GM06990 (cell line): ENCODE data around the gene PROSER2.

Source experiments
- DNase-seq: peaks from one replicate; pipeline ENCODE4 v3.0.0-alpha.2; 2011; ENCODE audit not compliant: insufficient read length; ENCODE audit errors: extremely low read depth
- H3K27me3 ChIP-seq: replicated peaks from 2 replicates; pipeline ENCODE4 v1.6.0; 2011; ENCODE audit warnings: low read length; ENCODE audit not compliant: control insufficient read depth, insufficient read depth
- H3K36me3 ChIP-seq: 2 replicates; pipeline ENCODE4 v1.5.1; 2011; ENCODE audit warnings: low read length; ENCODE audit not compliant: control insufficient read depth, insufficient read depth
- H3K4me3 ChIP-seq: replicated peaks from 2 replicates; pipeline ENCODE4 v1.5.1; 2011; ENCODE audit warnings: low read depth, mild to moderate bottlenecking, control low read depth, low read length
- TF ChIP-seq, protein P1 (sequence below): IDR thresholded peaks from 2 replicates; pipeline ENCODE4 v1.5.1; 2011; ENCODE audit warnings: low read length, control low read depth, mild to moderate bottlenecking, inconsistent platforms; ENCODE audit not compliant: insufficient read depth, poor library complexity, severe bottlenecking

PROSER2 gene

DNA sequence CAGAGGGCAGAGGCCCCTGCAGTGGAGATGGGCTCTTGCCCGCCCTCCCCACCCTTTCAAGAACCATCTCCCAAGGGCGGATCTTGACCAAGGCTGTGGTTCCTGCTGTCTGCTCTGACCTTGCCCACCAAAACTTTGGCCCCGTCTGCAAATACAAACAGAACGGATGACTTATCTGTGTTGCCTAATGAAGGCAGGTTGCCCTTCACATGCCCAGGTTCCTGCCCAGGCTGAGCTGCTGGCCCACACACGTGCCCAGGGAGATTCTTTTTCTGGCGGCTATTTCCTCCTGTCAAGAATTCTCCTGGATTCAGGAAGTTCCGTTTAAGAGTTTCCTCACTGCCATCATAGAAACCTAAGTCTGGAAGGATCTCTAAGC, 78.3 kb downstream of the PROSER2 start:
- no peak overlapping the region for H3K4me3 ChIP-seq
- H3K27me3 ChIP-seq, result no peaks in the 10 kb centered on the region
- no peak for DNase-seq
- TF ChIP-seq, protein P1, sequence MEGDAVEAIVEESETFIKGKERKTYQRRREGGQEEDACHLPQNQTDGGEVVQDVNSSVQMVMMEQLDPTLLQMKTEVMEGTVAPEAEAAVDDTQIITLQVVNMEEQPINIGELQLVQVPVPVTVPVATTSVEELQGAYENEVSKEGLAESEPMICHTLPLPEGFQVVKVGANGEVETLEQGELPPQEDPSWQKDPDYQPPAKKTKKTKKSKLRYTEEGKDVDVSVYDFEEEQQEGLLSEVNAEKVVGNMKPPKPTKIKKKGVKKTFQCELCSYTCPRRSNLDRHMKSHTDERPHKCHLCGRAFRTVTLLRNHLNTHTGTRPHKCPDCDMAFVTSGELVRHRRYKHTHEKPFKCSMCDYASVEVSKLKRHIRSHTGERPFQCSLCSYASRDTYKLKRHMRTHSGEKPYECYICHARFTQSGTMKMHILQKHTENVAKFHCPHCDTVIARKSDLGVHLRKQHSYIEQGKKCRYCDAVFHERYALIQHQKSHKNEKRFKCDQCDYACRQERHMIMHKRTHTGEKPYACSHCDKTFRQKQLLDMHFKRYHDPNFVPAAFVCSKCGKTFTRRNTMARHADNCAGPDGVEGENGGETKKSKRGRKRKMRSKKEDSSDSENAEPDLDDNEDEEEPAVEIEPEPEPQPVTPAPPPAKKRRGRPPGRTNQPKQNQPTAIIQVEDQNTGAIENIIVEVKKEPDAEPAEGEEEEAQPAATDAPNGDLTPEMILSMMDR, result no peak
- H3K36me3 ChIP-seq, result no peaks in the 10 kb centered on the region

- H3K4me3 ChIP-seq, result no peak overlapping the region
- H3K27me3 ChIP-seq, result no peaks in the 10 kb centered on the region
- DNase-seq, result no peak
- TF ChIP-seq, protein P1, result no peak
- H3K36me3 ChIP-seq, result no peaks in the 10 kb centered on the region
Observed at GRCh38 chr10:11901833-11902475, 78.8 kb downstream of the PROSER2 start.

DNA sequence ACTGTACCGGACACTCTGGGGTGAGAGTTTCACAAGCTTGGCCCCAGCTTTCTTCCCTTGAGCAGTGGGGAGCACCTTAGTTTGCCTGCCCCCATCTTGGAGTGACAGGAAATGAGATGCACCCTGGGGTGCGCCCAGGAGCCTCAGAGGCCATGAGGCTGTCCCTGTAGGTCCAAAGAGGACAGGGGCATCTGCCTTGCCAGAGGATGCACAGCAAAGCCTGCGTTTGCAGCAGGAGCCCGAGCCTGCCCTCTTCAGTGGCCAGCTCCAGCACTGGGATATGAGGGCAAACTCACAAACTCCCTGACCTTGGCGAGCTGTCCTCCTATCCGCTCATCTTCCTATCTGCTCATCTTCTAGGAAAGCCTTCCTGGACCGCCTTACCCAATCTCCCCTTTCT, 79.5 kb downstream of the PROSER2 start:
- no peak overlapping the region for H3K4me3 ChIP-seq
- no peak for DNase-seq
- no peaks in the 10 kb centered on the region for H3K36me3 ChIP-seq
- TF ChIP-seq, protein P1, result no peak
- H3K27me3 ChIP-seq, result no peaks in the 10 kb centered on the region

DNA sequence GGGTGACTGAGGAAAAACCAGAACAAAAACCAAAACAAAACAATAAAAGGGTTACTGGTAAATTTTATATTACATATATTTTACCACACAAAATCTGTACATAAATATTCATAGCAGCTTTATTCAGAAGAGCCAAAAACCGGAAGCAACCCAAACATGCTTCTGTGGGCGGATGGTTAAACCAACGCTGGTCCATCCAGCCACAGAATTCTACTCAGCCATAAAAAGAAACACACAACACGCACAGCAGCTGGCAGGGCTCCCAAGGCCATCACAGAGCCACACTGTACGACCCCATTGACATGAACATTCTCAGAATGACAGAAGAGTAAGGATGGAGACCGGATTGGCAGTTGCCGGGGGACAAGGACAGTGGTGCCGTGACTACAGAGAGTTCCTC, 83.6 kb downstream of the PROSER2 start:
- H3K36me3 ChIP-seq, result no peaks in the 10 kb centered on the region
- no peaks in the 10 kb centered on the region for H3K27me3 ChIP-seq
- H3K4me3 ChIP-seq, result no peak overlapping the region
- no peak for DNase-seq
- TF ChIP-seq, protein P1, result no peak

DNA sequence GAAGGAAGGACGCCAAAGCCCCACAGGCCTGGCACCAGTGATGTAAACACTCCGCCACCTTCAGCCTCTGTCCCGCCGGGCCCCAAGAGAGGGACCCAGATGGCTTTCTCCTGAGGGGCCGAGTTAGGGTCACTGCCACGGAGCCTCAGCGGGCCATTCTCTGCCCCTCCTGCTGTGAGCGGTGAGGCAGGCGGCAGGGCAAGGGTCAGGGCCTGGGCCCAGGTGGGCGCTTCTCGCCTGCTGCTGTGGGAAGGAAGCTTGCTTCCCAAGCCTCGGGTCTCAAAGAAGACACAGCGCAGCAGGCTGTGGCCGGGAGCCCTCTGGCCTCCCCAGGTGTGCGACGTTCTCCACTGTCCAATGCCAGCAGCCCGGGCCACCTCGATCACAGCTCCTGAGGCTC, 84.8 kb downstream of the PROSER2 start:
- TF ChIP-seq, protein P1, result no peak
- 0 out of 2 replicates have a peak, but pooled peaks cover 1% of the 10 kb centered on the region for H3K27me3 ChIP-seq
- no peaks in the 10 kb centered on the region for H3K36me3 ChIP-seq
- no peak overlapping the region for H3K4me3 ChIP-seq
- no peak for DNase-seq

- DNase-seq, result no peak
- 0 out of 2 replicates have a peak, but pooled peaks cover 1% of the 10 kb centered on the region for H3K27me3 ChIP-seq
- TF ChIP-seq, protein P1, result no peak
- no peak overlapping the region for H3K4me3 ChIP-seq
- H3K36me3 ChIP-seq, result no peaks in the 10 kb centered on the region
Observed at GRCh38 chr10:11908536-11908935, 85.4 kb downstream of the PROSER2 start.
